ENCODE results near the gene ARHGEF19.

The ARHGEF19 gene

DNA sequence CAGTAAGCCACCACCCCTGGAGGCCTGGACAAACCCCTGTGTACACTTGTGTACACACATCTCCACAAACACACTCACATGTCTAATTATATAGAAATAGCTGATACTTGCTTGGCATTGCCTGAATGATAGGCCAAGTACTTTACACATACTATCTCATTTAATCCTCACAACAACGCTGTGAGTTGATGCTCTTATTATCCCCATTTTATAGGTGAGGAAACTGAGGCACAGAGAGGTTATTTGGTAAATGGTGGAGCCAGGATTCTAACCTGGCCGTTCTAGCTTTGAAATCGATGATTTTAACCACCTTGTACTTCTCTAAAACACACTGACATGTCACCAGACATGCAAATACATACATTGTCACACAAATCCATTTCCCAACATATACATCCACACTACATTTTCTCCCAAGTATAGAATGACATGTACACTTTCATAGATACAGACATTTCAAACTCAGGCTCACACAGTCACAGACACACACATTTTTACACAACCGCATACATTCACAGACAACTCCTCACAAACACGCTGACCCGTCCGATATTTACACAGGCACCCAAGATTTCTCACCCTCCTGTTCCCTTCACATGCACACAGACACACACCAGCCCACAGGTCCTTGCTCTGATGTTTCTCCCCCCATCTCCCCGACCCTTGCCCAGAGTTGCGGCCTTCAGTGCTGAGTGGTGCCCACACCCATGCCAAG, 3.2 kb downstream of the ARHGEF19 start:
- Mint-ChIP-seq H3K4me1 (peaks cover 26% of the 10 kb centered on the region), H3K36me3 (ENCODE audit: low read depth) (no peaks in the 10 kb centered on the region), H3K27me3 (ENCODE audit: low read depth, poor library complexity) (peaks cover 24% of the 10 kb centered on the region), H3K9me3 (no peaks in the 10 kb centered on the region), H3K27ac (no peak overlapping the region), H3K4me3 (no peak overlapping the region)
- TF ChIP-seq, protein P1, sequence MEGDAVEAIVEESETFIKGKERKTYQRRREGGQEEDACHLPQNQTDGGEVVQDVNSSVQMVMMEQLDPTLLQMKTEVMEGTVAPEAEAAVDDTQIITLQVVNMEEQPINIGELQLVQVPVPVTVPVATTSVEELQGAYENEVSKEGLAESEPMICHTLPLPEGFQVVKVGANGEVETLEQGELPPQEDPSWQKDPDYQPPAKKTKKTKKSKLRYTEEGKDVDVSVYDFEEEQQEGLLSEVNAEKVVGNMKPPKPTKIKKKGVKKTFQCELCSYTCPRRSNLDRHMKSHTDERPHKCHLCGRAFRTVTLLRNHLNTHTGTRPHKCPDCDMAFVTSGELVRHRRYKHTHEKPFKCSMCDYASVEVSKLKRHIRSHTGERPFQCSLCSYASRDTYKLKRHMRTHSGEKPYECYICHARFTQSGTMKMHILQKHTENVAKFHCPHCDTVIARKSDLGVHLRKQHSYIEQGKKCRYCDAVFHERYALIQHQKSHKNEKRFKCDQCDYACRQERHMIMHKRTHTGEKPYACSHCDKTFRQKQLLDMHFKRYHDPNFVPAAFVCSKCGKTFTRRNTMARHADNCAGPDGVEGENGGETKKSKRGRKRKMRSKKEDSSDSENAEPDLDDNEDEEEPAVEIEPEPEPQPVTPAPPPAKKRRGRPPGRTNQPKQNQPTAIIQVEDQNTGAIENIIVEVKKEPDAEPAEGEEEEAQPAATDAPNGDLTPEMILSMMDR (IDR thresholded peaks at IDR 0.05): no peak
- no peak for DNase-seq

DNA sequence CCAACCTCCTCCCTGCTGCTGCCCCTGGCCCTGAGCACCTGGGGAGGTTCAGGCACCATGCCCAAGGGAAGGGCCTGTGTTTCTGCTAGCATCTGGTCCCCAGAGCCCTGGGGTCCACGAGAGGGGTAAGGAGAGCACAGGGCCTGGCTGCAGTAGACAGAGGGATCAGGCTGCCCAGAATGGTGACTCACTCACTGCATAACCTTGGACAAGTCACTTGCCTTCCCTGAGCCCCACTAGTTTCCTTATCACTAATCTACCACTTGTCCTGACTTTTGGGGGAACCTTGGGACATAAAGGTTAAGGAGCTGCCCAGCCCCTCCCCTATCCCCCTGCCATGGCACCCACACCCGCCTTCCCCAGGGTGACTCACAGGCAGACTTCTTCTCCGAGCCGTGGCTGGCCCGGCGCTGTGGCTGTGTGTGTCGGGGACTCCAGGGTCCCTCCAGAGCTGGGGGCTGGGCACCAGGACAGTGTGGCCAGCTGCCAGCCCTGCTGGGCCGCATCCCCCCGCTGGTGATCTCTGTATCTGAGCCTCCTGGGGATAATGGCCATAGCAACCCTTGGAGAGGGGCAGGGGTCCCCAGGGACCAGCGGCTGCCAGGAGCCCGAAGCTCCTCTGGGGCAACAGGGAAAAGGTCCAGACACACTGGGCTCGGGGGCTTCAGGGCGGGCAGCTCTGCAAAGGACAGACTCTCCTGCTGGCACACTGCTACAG, 4.0 kb downstream of the ARHGEF19 start:
- DNase-seq: no peak
- no peak overlapping the region for H3K27ac Mint-ChIP-seq
- TF ChIP-seq, protein P1 (IDR thresholded peaks at IDR 0.05): no peak
- H3K27me3 Mint-ChIP-seq (ENCODE audit: low read depth, poor library complexity): peaks cover 24% of the 10 kb centered on the region
- H3K4me3 Mint-ChIP-seq: no peak overlapping the region
- H3K9me3 Mint-ChIP-seq: no peaks in the 10 kb centered on the region
- H3K36me3 Mint-ChIP-seq (ENCODE audit: low read depth): no peaks in the 10 kb centered on the region
- peaks cover 30% of the 10 kb centered on the region for H3K4me1 Mint-ChIP-seq

- no peaks in the 10 kb centered on the region for H3K9me3 Mint-ChIP-seq
- peak overlapping the region; percentile 87 for H3K4me3 Mint-ChIP-seq
- no peaks in the 10 kb centered on the region for H3K36me3 Mint-ChIP-seq (ENCODE audit: low read depth)
- DNase-seq: no peak
- peaks cover 23% of the 10 kb centered on the region for H3K27me3 Mint-ChIP-seq (ENCODE audit: low read depth, poor library complexity)
- TF ChIP-seq, protein P1 (IDR thresholded peaks at IDR 0.05): no peak
- H3K4me1 Mint-ChIP-seq: peaks cover 38% of the 10 kb centered on the region
- peak overlapping the region; percentile 75 for H3K27ac Mint-ChIP-seq
Observed at GRCh38 chr1:16207318-16208269, 4.9 kb downstream of the ARHGEF19 start.

- Mint-ChIP-seq H3K4me3 (peak overlapping the region; percentile 87), H3K27ac (peak overlapping the region; percentile 78), H3K9me3 (no peaks in the 10 kb centered on the region), H3K27me3 (ENCODE audit: low read depth, poor library complexity) (peaks cover 20% of the 10 kb centered on the region), H3K4me1 (peaks cover 34% of the 10 kb centered on the region), H3K36me3 (ENCODE audit: low read depth) (no peaks in the 10 kb centered on the region)
- TF ChIP-seq, protein P1 (IDR thresholded peaks at IDR 0.05): no peak
- peak; percentile 97 for DNase-seq
Observed at GRCh38 chr1:16206547-16207317, 5.7 kb downstream of the ARHGEF19 start.

DNA sequence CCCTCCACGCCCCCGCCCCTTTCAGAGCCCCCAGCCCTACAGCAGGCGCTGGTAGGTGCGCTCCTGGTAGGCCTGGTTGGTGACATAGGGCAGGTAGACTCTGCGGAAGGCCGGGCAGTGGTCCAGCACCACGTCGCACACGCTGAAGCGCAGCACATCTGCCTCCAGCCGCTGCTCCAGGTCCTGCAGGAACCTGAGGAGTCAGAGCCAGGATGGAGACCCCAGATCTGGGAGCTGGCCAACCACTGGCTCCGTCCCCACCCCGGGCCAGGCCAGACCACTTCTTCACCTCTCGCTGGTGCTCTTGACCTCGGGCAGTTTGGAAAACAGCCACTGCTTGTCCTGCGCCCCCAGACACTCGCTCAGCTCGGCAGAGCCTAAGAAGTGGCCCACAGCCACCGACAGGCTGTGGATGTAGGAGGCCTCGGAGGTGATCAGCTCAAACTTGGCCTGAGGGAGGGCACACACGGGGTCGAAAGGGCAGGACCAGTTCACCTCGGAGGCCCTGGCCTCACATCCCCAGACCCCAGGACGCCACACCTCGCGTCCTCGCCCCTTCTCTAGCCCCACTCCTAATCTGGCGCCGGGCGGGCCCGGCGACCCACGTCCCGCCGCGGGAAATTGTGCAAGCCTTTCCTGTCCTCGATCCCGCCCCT, 6.4 kb downstream of the ARHGEF19 start:
- Mint-ChIP-seq H3K27ac (no peak overlapping the region), H3K4me3 (peak overlapping the region; percentile 87), H3K4me1 (peaks cover 34% of the 10 kb centered on the region), H3K9me3 (no peaks in the 10 kb centered on the region), H3K36me3 (ENCODE audit: low read depth) (no peaks in the 10 kb centered on the region), H3K27me3 (ENCODE audit: low read depth, poor library complexity) (peaks cover 18% of the 10 kb centered on the region)
- TF ChIP-seq, protein P1 (IDR thresholded peaks at IDR 0.05): no peak
- DNase-seq: no peak

Data from nephron progenitor cell (in vitro differentiated cells).